ENCODE measurements around the gene NUP210L.
"Not testable (repeated sequence)": the region's sequence is repeated elsewhere in the genome, so short reads cannot be mapped to it uniquely, and the experiment has no call there.

Gene NUP210L

GRCh38 chr1:153985941-153986761 lies 168.7 kb downstream of the NUP210L start, which contains the start of gene RAB13:
Gene RAB13 (minus strand): TSS chr1:153986339. CDS start chr1:153986236, 103 bp downstream.
- no peak for TF ChIP-seq CTCF (IDR thresholded peaks at IDR 0.05; ENCODE audit: control insufficient read depth, insufficient read depth, low read depth, low read length, missing control alignments)
- peak within 1 kb of the TSS; percentile 84 for H3K4me3 ChIP-seq (ENCODE audit: control insufficient read depth, low read depth, low read length)
- DNase-seq (ENCODE audit: low read depth), result peak; percentile 52

- peak overlapping the region; percentile 84 for H3K4me3 ChIP-seq (ENCODE audit: control insufficient read depth, low read depth, low read length)
- no peak for TF ChIP-seq CTCF (IDR thresholded peaks at IDR 0.05; ENCODE audit: control insufficient read depth, insufficient read depth, low read depth, low read length, missing control alignments)
- DNase-seq (ENCODE audit: low read depth), result no peak
These were observed 169.4 kb downstream of the NUP210L start for GRCh38 chr1:153985341-153985912.

- no peak for TF ChIP-seq CTCF (IDR thresholded peaks at IDR 0.05; ENCODE audit: control insufficient read depth, insufficient read depth, low read depth, low read length, missing control alignments)
- DNase-seq (ENCODE audit: low read depth), result no peak
- H3K4me3 ChIP-seq (ENCODE audit: control insufficient read depth, low read depth, low read length), result peak overlapping the region; percentile 84; the same call in 1 of the 2 replicates
These were observed 170.6 kb downstream of the NUP210L start for GRCh38 chr1:153984123-153984894.

GRCh38 chr1:153981735-153982134 lies 173.1 kb downstream of the NUP210L start:
- not testable (repeated sequence) for DNase-seq (ENCODE audit: low read depth)

GRCh38 chr1:153979091-153979490 lies 175.8 kb downstream of the NUP210L start:
- not testable (repeated sequence) for H3K4me3 ChIP-seq (ENCODE audit: control insufficient read depth, low read depth, low read length); DNase-seq (ENCODE audit: low read depth)

More at GRCh38 chr1:153981735-153982134, 173.1 kb downstream of the NUP210L start:
- not testable (repeated sequence) for H3K4me3 ChIP-seq (ENCODE audit: control insufficient read depth, low read depth, low read length)

GRCh38 chr1:153978274-153978909 lies 176.5 kb downstream of the NUP210L start:
- TF ChIP-seq CTCF (IDR thresholded peaks at IDR 0.05; ENCODE audit: control insufficient read depth, insufficient read depth, low read depth, low read length, missing control alignments), result no peak
- peak overlapping the region; percentile 89; the same call in 1 of the 2 replicates for H3K4me3 ChIP-seq (ENCODE audit: control insufficient read depth, low read depth, low read length)
- DNase-seq (ENCODE audit: low read depth), result no peak

All from AG09309 (cell line).